Progenitor cell of endocrine pancreas (in vitro differentiated cells): ENCODE data around the gene HIPK2. TPM values are rescaled to one million over a fixed set of nuclear protein-coding genes. Genes with fewer than 3 reads are reported as not detected.

Experiments used
- DNase-seq: peaks from one replicate; pipeline ENCODE4 v3.0.0; 2021; ENCODE audit warnings: low spot score; ENCODE audit not compliant: unreplicated experiment
- H3K27ac Mint-ChIP-seq: 2 replicates; pipeline ENCODE4 v1.8.0; 2021; ENCODE audit warnings: mild to moderate bottlenecking, moderate library complexity, mixed read lengths
- H3K27me3 Mint-ChIP-seq: 2 replicates; pipeline ENCODE4 v1.8.0; 2021; ENCODE audit warnings: mixed read lengths
- H3K36me3 Mint-ChIP-seq: 2 replicates; pipeline ENCODE4 v1.8.0; 2022; ENCODE audit warnings: mixed read lengths; ENCODE audit not compliant: insufficient read depth
- H3K4me1 Mint-ChIP-seq: 2 replicates; pipeline ENCODE4 v1.8.0; 2021; ENCODE audit warnings: low read depth, mixed read lengths
- H3K4me3 Mint-ChIP-seq: 2 replicates; pipeline ENCODE4 v1.8.0; 2021; ENCODE audit warnings: low read depth, mild to moderate bottlenecking, moderate library complexity, mixed read lengths
- H3K9me3 Mint-ChIP-seq: 2 replicates; pipeline ENCODE4 v1.8.0; 2021; ENCODE audit warnings: low read depth, mixed read lengths
- total RNA-seq: library from RNA; stranded (reverse); gene quantifications from 2 replicates; pipeline ENCODE4 v1.2.1, GENCODE V29; 2021
- TF ChIP-seq, protein P1 (sequence below): fragments of 200-600 bp; sonication (generic); IDR thresholded peaks from one replicate; pipeline ENCODE4 v1.5.0; 2021; ENCODE audit warnings: antibody characterized with exemption, mild to moderate bottlenecking; ENCODE audit not compliant: unreplicated experiment

HIPK2 gene
- total RNA-seq, 1 donor from 2014 or later: 146 TPM

DNA sequence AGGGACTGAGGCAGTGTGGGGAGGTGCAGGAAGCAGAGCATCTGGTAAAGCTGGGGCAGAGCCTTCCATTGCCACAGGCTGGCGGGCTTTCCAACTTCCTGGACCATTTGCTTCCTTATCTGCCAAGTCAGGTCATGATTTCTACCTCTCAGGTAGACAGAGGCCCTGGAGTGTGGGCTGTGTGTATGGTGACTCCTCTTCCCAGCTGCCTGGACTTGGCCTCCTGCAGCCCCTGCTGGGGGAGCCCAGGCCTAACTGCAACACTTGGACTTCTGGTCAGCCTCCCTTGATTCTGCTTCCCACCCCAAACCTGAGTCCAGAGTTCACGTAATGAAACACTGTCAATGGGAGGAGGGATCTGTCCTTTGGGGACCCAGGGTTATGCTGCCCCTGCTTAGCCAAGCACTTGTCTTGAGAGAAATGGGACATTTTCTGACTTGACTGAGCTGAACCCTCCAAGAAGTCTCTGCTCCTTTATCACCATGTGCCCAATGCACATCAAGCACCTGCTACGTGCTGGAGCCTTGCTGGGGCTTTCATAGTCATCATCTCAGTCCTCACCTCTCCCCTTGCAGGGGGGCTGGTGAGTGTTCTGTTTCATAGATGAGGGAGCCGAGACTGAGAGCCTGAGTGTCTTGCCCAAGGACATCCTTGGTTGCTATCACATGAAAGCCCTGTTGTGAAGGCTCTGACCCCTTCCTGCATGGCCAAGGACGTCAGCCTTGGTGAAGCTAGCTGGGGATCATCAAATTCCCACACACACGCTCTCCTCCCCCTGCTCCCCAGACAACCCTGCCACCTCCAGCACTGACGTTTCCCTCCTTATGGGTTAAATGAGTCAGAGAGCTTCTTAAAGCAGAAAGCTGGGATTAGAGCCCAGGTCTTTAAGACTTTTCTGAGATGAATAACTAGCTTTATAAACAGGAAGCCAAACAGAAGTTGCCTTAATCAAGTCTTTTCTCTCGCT lies 250.9 kb downstream of the HIPK2 start:
- H3K4me3 Mint-ChIP-seq: no peak overlapping the region
- no peaks in the 10 kb centered on the region for H3K36me3 Mint-ChIP-seq
- peaks cover 62% of the 10 kb centered on the region for H3K27me3 Mint-ChIP-seq
- TF ChIP-seq, protein P1, sequence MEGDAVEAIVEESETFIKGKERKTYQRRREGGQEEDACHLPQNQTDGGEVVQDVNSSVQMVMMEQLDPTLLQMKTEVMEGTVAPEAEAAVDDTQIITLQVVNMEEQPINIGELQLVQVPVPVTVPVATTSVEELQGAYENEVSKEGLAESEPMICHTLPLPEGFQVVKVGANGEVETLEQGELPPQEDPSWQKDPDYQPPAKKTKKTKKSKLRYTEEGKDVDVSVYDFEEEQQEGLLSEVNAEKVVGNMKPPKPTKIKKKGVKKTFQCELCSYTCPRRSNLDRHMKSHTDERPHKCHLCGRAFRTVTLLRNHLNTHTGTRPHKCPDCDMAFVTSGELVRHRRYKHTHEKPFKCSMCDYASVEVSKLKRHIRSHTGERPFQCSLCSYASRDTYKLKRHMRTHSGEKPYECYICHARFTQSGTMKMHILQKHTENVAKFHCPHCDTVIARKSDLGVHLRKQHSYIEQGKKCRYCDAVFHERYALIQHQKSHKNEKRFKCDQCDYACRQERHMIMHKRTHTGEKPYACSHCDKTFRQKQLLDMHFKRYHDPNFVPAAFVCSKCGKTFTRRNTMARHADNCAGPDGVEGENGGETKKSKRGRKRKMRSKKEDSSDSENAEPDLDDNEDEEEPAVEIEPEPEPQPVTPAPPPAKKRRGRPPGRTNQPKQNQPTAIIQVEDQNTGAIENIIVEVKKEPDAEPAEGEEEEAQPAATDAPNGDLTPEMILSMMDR: no peak
- no peaks in the 10 kb centered on the region for H3K9me3 Mint-ChIP-seq
- DNase-seq: no peak
- H3K27ac Mint-ChIP-seq: no peak overlapping the region
- peaks cover 1% of the 10 kb centered on the region for H3K4me1 Mint-ChIP-seq

DNA sequence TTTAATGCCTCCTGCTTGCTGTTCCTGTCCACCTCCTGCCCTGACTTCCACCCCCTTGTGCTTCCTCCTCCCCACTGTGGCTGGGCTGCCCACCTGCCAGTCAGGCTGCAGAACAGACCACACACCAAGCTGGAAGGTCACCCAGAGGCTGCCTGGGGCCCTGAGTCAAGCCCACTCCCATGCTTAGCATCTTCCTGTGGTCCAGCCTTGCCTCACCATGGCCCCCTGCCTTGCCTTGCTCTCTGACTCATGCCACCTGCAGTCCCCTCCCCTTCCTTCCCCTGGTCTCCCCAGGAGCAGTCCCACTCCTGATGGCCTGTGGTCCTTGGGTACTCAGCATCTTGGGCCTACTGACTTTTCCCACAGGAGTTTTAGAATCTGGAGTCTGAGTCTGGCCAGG lies 252.0 kb downstream of the HIPK2 start:
- Mint-ChIP-seq H3K4me3 (no peak overlapping the region), H3K4me1 (peaks cover 1% of the 10 kb centered on the region), H3K27me3 (peaks cover 68% of the 10 kb centered on the region), H3K36me3 (no peaks in the 10 kb centered on the region), H3K9me3 (no peaks in the 10 kb centered on the region), H3K27ac (no peak overlapping the region)
- TF ChIP-seq, protein P1: no peak
- DNase-seq: no peak

DNA sequence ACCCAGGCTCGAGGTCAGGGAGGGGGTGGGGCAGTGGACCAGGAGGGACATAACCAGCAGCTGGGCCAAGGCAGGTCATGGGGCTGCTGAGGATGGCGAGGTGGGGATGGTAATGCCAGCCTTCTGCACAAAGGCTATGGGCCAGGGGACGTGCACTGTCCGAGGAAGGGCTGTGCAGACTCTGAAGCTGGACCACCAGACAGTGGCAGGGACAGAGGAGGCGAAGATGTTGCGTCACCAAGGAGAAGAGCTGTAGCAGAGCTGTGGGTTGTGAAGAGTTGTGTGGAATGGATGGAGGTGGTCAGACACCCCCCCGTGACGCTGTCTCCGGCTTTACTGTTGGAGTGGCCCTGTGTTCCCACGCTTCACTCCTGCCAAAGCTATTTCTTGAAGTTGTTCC lies 252.6 kb downstream of the HIPK2 start:
- Mint-ChIP-seq H3K4me1 (peaks cover 1% of the 10 kb centered on the region), H3K27ac (no peak overlapping the region), H3K27me3 (peaks cover 68% of the 10 kb centered on the region), H3K9me3 (no peaks in the 10 kb centered on the region), H3K4me3 (no peak overlapping the region), H3K36me3 (no peaks in the 10 kb centered on the region)
- TF ChIP-seq, protein P1: no peak
- DNase-seq: no peak

DNA sequence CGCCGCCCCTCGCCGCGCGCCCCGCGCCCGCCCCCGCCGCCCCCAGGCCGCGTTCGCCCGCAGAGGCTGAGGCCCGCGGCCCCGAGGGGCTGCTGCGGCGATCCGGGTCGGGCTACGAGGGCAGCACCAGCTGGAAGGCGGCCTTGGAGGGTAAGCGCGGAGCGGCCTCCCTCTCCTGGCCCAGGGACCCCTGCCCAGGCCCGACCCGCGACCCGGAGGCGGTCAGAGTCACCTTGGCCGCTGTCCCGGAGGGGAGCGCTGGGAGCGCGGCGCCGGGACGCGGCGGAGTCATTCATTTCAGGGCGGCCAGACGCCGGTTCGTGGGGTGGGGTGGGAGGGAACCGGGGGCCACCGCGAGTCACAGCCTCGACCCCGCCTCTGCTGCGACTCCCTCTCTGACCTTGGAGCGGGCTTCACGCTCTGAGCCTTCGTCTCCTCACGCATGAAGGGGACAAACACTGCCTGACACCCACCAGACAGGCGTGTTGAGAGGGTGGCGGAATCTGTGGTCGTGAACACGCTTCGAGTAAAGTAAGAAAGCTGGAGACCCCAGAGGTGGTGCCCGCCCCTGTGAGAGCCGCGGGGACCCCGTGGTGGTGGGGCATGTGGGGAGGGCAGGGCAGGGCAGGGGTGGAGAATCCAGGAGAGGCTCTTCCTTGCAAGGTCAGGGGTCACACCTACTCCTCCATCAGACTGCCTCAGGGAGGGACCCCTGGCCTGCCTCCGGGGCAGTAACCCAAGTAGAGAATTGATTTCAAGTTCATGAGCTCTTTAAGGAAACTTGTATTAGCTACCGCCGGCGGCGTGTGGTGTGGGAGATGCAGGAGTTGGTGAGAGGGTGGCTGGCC lies 253.6 kb downstream of the HIPK2 start:
- Mint-ChIP-seq H3K36me3 (no peaks in the 10 kb centered on the region), H3K4me1 (peaks cover 1% of the 10 kb centered on the region), H3K4me3 (peak overlapping the region; percentile 55), H3K27ac (no peak overlapping the region), H3K9me3 (no peaks in the 10 kb centered on the region), H3K27me3 (peaks cover 67% of the 10 kb centered on the region)
- TF ChIP-seq, protein P1: no peak
- DNase-seq: no peak

DNA sequence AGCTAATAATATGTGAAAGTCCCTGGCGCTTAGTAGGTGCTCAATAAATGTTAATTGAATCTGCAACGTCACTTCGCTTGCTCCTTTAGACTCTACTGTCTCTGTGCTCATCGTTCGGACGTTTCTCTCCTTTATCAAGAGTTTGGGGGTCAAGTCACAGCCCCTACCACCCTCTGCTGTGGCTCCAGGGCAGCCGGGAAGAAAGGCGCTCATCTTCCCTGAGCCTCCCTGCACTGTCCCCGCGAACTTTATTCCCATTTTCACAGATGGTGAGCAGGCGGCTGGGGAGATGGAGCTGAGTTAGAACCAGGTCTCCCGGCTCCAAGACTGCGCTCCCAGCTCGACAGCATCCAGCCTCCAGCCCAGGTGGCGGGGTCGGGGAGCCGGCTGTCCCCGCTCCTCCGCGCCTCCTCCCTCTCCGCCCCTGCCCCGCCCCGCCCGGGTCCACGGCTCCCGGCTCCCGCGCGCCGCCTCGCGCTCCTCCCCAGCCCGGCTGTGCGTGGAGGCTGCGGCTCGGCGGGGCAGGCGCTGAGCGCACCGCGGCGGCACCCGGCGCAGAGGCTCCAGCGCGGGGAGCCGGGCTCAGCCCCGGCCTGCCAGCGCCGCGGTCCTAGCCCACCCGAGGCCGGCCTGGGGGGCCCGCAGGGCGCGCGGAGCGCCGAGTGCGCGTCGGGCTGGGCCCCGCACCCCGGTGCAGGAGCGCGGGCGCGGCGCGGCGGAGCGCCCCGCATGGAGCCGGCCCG lies 254.4 kb downstream of the HIPK2 start, which contains the start of gene CLEC2L:
Gene CLEC2L, plus strand, starts transcription at position 487 of the 743 bp plus-strand sequence. Its CDS starts 243 bp downstream, at position 730.
- H3K27me3 Mint-ChIP-seq: peaks cover 60% of the 10 kb centered on the region

More for the DNA sequence above, 254.4 kb downstream of the HIPK2 start, which contains the start of gene CLEC2L:
- Mint-ChIP-seq H3K4me1 (peaks cover 1% of the 10 kb centered on the region), H3K9me3 (no peaks in the 10 kb centered on the region), H3K36me3 (no peaks in the 10 kb centered on the region), H3K4me3 (peak within 1 kb of the TSS; percentile 63), H3K27ac (no peak within 1 kb of the TSS)
- TF ChIP-seq, protein P1: no peak
- DNase-seq: peak; percentile 27
